Nephron progenitor cell (in vitro differentiated cells): ENCODE data around the gene LHFPL2.

Experiments used
- DNase-seq: peaks from one replicate; pipeline ENCODE4 v3.0.0; 2021
- H3K27ac Mint-ChIP-seq: 2 replicates; pipeline ENCODE4 v1.8.0; 2021; ENCODE audit warnings: mild to moderate bottlenecking, moderate library complexity, mixed read lengths
- H3K27me3 Mint-ChIP-seq: 2 replicates; pipeline ENCODE4 v1.8.0; 2021; ENCODE audit warnings: mild to moderate bottlenecking, low read depth, mixed read lengths; ENCODE audit not compliant: poor library complexity
- H3K36me3 Mint-ChIP-seq: 2 replicates; pipeline ENCODE4 v1.8.0; 2021; ENCODE audit warnings: low read depth, mixed read lengths
- H3K4me1 Mint-ChIP-seq: 2 replicates; pipeline ENCODE4 v1.8.0; 2021; ENCODE audit warnings: mixed read lengths
- H3K4me3 Mint-ChIP-seq: 2 replicates; pipeline ENCODE4 v1.8.0; 2021; ENCODE audit warnings: mild to moderate bottlenecking, moderate library complexity, mixed read lengths
- H3K9me3 Mint-ChIP-seq: 2 replicates; pipeline ENCODE4 v1.8.0; 2021; ENCODE audit warnings: mild to moderate bottlenecking, moderate library complexity, mixed read lengths
- TF ChIP-seq, protein P1 (sequence below): fragments of 200-600 bp; sonication (generic); IDR thresholded peaks from 2 replicates; pipeline ENCODE4 v1.5.0; 2021; ENCODE audit warnings: antibody characterized with exemption

LHFPL2 gene

GRCh38 chr5:78640662-78641474 lies 7.7 kb downstream of the LHFPL2 start:
- Mint-ChIP-seq H3K4me1 (peaks cover 98% of the 10 kb centered on the region), H3K27ac (peak overlapping the region; percentile 95), H3K4me3 (peak overlapping the region; percentile 72), H3K27me3 (peaks cover 2% of the 10 kb centered on the region), H3K36me3 (peaks cover 31% of the 10 kb centered on the region), H3K9me3 (no peaks in the 10 kb centered on the region)
- TF ChIP-seq, protein P1, sequence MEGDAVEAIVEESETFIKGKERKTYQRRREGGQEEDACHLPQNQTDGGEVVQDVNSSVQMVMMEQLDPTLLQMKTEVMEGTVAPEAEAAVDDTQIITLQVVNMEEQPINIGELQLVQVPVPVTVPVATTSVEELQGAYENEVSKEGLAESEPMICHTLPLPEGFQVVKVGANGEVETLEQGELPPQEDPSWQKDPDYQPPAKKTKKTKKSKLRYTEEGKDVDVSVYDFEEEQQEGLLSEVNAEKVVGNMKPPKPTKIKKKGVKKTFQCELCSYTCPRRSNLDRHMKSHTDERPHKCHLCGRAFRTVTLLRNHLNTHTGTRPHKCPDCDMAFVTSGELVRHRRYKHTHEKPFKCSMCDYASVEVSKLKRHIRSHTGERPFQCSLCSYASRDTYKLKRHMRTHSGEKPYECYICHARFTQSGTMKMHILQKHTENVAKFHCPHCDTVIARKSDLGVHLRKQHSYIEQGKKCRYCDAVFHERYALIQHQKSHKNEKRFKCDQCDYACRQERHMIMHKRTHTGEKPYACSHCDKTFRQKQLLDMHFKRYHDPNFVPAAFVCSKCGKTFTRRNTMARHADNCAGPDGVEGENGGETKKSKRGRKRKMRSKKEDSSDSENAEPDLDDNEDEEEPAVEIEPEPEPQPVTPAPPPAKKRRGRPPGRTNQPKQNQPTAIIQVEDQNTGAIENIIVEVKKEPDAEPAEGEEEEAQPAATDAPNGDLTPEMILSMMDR = no peak
- no peak for DNase-seq

- no peak for DNase-seq
- Mint-ChIP-seq H3K4me1 (peaks cover 98% of the 10 kb centered on the region), H3K27me3 (peaks cover 2% of the 10 kb centered on the region), H3K9me3 (no peaks in the 10 kb centered on the region), H3K4me3 (peak overlapping the region; percentile 72), H3K27ac (peak overlapping the region; percentile 95), H3K36me3 (peaks cover 35% of the 10 kb centered on the region)
- TF ChIP-seq, protein P1 = no peak
These were observed 8.8 kb downstream of the LHFPL2 start for GRCh38 chr5:78639791-78640190.

GRCh38 chr5:78638973-78639669 lies 9.5 kb downstream of the LHFPL2 start:
- Mint-ChIP-seq H3K27me3 (peaks cover 2% of the 10 kb centered on the region), H3K36me3 (peaks cover 31% of the 10 kb centered on the region), H3K4me1 (peaks cover 98% of the 10 kb centered on the region), H3K4me3 (peak overlapping the region; percentile 71), H3K27ac (peak overlapping the region; percentile 94), H3K9me3 (no peaks in the 10 kb centered on the region)
- DNase-seq = no peak
- TF ChIP-seq, protein P1 = no peak

DNA sequence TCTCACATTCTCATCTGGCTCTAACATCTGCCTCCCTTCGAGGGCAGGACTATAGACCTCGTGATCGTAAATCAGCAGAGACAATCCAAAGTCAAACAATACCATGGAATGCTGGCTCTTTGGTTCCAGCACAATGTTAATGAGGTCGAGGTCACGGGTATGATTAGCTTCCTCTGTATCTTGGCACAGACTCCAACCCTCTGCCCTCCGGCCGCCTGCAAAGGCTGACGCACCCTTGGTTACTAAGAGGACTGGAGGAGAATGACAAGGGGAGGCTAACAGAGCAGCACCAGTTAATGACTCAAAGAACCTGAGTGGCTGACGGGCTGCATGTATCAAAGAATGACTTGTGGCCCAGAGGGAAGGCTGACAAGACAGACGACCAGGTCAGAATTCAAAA lies 10.1 kb downstream of the LHFPL2 start:
- peak overlapping the region; percentile 71 for H3K4me3 Mint-ChIP-seq
- TF ChIP-seq, protein P1 = no peak
- H3K4me1 Mint-ChIP-seq = peaks cover 100% of the 10 kb centered on the region
- H3K9me3 Mint-ChIP-seq = no peaks in the 10 kb centered on the region
- peak; percentile 63 for DNase-seq
- peaks cover 28% of the 10 kb centered on the region for H3K36me3 Mint-ChIP-seq
- peaks cover 2% of the 10 kb centered on the region for H3K27me3 Mint-ChIP-seq
- peak overlapping the region; percentile 99 for H3K27ac Mint-ChIP-seq

GRCh38 chr5:78637468-78637867 lies 11.1 kb downstream of the LHFPL2 start:
- H3K27me3 Mint-ChIP-seq = peaks cover 2% of the 10 kb centered on the region
- H3K4me3 Mint-ChIP-seq = no peak overlapping the region
- no peak for DNase-seq
- peaks cover 25% of the 10 kb centered on the region for H3K36me3 Mint-ChIP-seq
- TF ChIP-seq, protein P1 = no peak
- no peaks in the 10 kb centered on the region for H3K9me3 Mint-ChIP-seq
- H3K27ac Mint-ChIP-seq = no peak overlapping the region
- peaks cover 100% of the 10 kb centered on the region for H3K4me1 Mint-ChIP-seq
